A673 (cell line): ENCODE measurements around the gene PDXDC1. TPM values are rescaled to one million over a fixed set of nuclear protein-coding genes. Genes with fewer than 3 reads are reported as not detected.
"Not testable (repeated sequence)": the region's sequence is repeated elsewhere in the genome, so short reads cannot be mapped to it uniquely, and the experiment has no call there.

Source experiments
- BruUV-seq: library from RNA; stranded (reverse); fragments of 400-500 nt; replicated peaks from 2 replicates; lab custom pipeline; 2021; lab: Mats Ljungman, UMichigan
- CTCF ChIA-PET: fragments of 300-600 bp; sonication (Branson Sonifier 250); formaldehyde crosslinking; loops from one replicate; lab custom pipeline; 2022; ENCODE audit warnings: antibody characterized with exemption; lab: Charles Lee
- POLR2A ChIA-PET: fragments of 300-600 bp; sonication (Branson Sonifier 250); formaldehyde crosslinking; loops from one replicate; lab custom pipeline; 2022; ENCODE audit warnings: antibody characterized with exemption; ENCODE audit not compliant: low non-redundant PET; lab: Charles Lee
- DNase-seq: peaks from one replicate; pipeline ENCODE4 v3.0.0-alpha.2; 2015; ENCODE audit warnings: low spot score
- H3K27ac ChIP-seq: fragments of 200-600 bp; sonication (generic); 2 replicates; pipeline ENCODE4 v1.5.1; 2016; ENCODE audit warnings: mixed run types, low read depth, mild to moderate bottlenecking, mixed read lengths, antibody characterized with exemption, low read length; ENCODE audit not compliant: poor library complexity, severe bottlenecking
- H3K27me3 ChIP-seq: fragments of 200-600 bp; sonication (generic); replicated peaks from 2 replicates; pipeline ENCODE4 v1.6.1; 2017; ENCODE audit warnings: mixed run types, low read depth, mild to moderate bottlenecking, mixed read lengths, antibody characterized with exemption, low read length; ENCODE audit not compliant: insufficient read depth, poor library complexity
- H3K36me3 ChIP-seq: fragments of 200-600 bp; sonication (generic); 2 replicates; pipeline ENCODE4 v1.6.1; 2016; ENCODE audit warnings: mixed run types, mild to moderate bottlenecking, mixed read lengths, antibody characterized with exemption, low read length; ENCODE audit not compliant: insufficient read depth, poor library complexity, severe bottlenecking
- H3K4me1 ChIP-seq: fragments of 200-600 bp; sonication (generic); 2 replicates; pipeline ENCODE4 v1.6.1; 2017; ENCODE audit warnings: mixed run types, mild to moderate bottlenecking, mixed read lengths, antibody characterized with exemption, low read length; ENCODE audit not compliant: insufficient read depth, poor library complexity, severe bottlenecking
- H3K4me3 ChIP-seq: fragments of 200-600 bp; sonication (generic); 2 replicates; pipeline ENCODE4 v1.5.1; 2016; ENCODE audit warnings: low read depth, mixed run types, mild to moderate bottlenecking, mixed read lengths, low read length; ENCODE audit not compliant: poor library complexity, severe bottlenecking
- H3K9me3 ChIP-seq: fragments of 200-600 bp; sonication (generic); 2 replicates; pipeline ENCODE4 v1.6.1; 2016; ENCODE audit warnings: mixed run types, low read depth, mild to moderate bottlenecking, mixed read lengths, antibody characterized with exemption, low read length; ENCODE audit not compliant: poor library complexity, severe bottlenecking
- intact Hi-C: fragments of 100-400 bp; cut with micrococcal nuclease; formaldehyde crosslinking; loops from one replicate; pipeline ENCODE4 v1.10.0; 2022; ENCODE audit not compliant: unreplicated experiment
- total RNA-seq: library from RNA; stranded (reverse); gene quantifications from 2 replicates; pipeline ENCODE4 v1.2.3, GENCODE V29; 2021

PDXDC1 gene
- total RNA-seq, 1 experiment from 2014 or later: 103 TPM

- intact Hi-C loops, H3K27me3 ChIP-seq: not testable (repeated sequence)
- peak; percentile 50 for DNase-seq
Measured at GRCh38 chr16:15144092-15144631, 169.3 kb downstream of the PDXDC1 start.

GRCh38 chr16:15144781-15145417, 170.1 kb downstream of the PDXDC1 start:
- CTCF ChIA-PET, H3K4me3 ChIP-seq: not testable (repeated sequence)
- H3K27ac ChIP-seq: peak overlapping the region; percentile 74

More at GRCh38 chr16:15144092-15144631, 169.3 kb downstream of the PDXDC1 start:
- H3K27ac ChIP-seq: peak overlapping the region; percentile 74
- H3K4me1 ChIP-seq: peaks cover 34% of the 10 kb centered on the region
- POLR2A ChIA-PET, H3K4me3 ChIP-seq, H3K9me3 ChIP-seq, H3K36me3 ChIP-seq, CTCF ChIA-PET, BruUV-seq: not testable (repeated sequence)

GRCh38 chr16:15145418-15146263, 170.8 kb downstream of the PDXDC1 start:
- peak overlapping the region; percentile 63 for H3K27ac ChIP-seq
- intact Hi-C loops, H3K9me3 ChIP-seq, H3K4me3 ChIP-seq, CTCF ChIA-PET, BruUV-seq, H3K36me3 ChIP-seq, H3K27me3 ChIP-seq: not testable (repeated sequence)
- peaks cover 34% of the 10 kb centered on the region for H3K4me1 ChIP-seq
- DNase-seq: peak; percentile 40
- POLR2A ChIA-PET: interaction anchor here (0.9 kb wide), 1 partner anchor 51 kb away, joined by 3 read pairs; no protein-coding TSS in a partner anchor

More at GRCh38 chr16:15144781-15145417, 170.1 kb downstream of the PDXDC1 start:
- DNase-seq, H3K36me3 ChIP-seq, H3K27me3 ChIP-seq, BruUV-seq, POLR2A ChIA-PET, intact Hi-C loops, H3K9me3 ChIP-seq: not testable (repeated sequence)
- H3K4me1 ChIP-seq: peaks cover 34% of the 10 kb centered on the region

GRCh38 chr16:15146264-15146662, 171.4 kb downstream of the PDXDC1 start:
- intact Hi-C loops, H3K4me3 ChIP-seq, CTCF ChIA-PET, BruUV-seq, DNase-seq, H3K9me3 ChIP-seq, H3K36me3 ChIP-seq, H3K27me3 ChIP-seq: not testable (repeated sequence)
- POLR2A ChIA-PET: interaction anchor here (0.9 kb wide), 1 partner anchor 51 kb away, joined by 3 read pairs; no protein-coding TSS in a partner anchor
- H3K4me1 ChIP-seq: peaks cover 34% of the 10 kb centered on the region
- H3K27ac ChIP-seq: peak overlapping the region; percentile 63

GRCh38 chr16:15148831-15149230, 174.0 kb downstream of the PDXDC1 start:
- H3K27ac ChIP-seq, H3K4me3 ChIP-seq, DNase-seq, CTCF ChIA-PET, intact Hi-C loops, H3K27me3 ChIP-seq, H3K9me3 ChIP-seq, H3K36me3 ChIP-seq, BruUV-seq, POLR2A ChIA-PET: not testable (repeated sequence)
- peaks cover 28% of the 10 kb centered on the region for H3K4me1 ChIP-seq

- H3K27ac ChIP-seq, CTCF ChIA-PET, H3K36me3 ChIP-seq, H3K9me3 ChIP-seq, DNase-seq, BruUV-seq, H3K27me3 ChIP-seq, H3K4me3 ChIP-seq, intact Hi-C loops, POLR2A ChIA-PET: not testable (repeated sequence)
- H3K4me1 ChIP-seq: peaks cover 23% of the 10 kb centered on the region
Measured at GRCh38 chr16:15149260-15149659, 174.4 kb downstream of the PDXDC1 start.

GRCh38 chr16:15154005-15154404, 179.2 kb downstream of the PDXDC1 start:
- H3K27me3 ChIP-seq: not testable (repeated sequence)

More at GRCh38 chr16:15154005-15154404, 179.2 kb downstream of the PDXDC1 start:
- intact Hi-C loops, POLR2A ChIA-PET, H3K9me3 ChIP-seq, H3K4me1 ChIP-seq, CTCF ChIA-PET, BruUV-seq, H3K36me3 ChIP-seq, H3K27ac ChIP-seq: not testable (repeated sequence)
- DNase-seq: peak; percentile 37
- H3K4me3 ChIP-seq: peak overlapping the region; percentile 47
